ENCODE measurements around the gene KCP. TPM values are rescaled to one million over a fixed set of nuclear protein-coding genes. Genes with fewer than 3 reads are reported as not detected.

Gene KCP
- total RNA-seq, 1 donor from 2014 or later = 0.20 TPM

GRCh38 chr7:128876978-128877755 is 33.3 kb downstream of the KCP start:
- intact Hi-C loops (cut with micrococcal nuclease) = no loop called here

DNA sequence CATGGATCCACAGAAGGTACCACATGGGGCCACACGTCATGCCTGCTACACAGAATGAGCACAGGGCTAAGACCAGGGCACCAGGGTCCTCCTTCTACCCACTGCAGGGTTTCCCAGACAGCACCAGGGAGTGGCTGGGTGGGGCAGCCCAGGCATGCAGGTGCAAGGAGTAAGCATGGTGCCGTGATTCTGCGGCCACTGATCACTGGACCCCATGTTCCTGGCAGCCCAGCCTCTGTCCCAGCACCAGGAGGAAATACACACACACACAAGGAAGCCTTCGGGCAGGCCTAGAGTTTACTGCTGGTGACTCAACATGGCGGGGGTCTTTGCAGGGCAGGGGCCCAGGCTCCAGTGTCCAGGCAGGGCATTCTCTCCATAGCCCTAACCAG is 33.9 kb downstream of the KCP start:
- intact Hi-C loops (cut with micrococcal nuclease) = no loop called here

- intact Hi-C loops (cut with micrococcal nuclease) = no loop called here
These were observed 34.4 kb downstream of the KCP start for GRCh38 chr7:128876127-128876526.

DNA sequence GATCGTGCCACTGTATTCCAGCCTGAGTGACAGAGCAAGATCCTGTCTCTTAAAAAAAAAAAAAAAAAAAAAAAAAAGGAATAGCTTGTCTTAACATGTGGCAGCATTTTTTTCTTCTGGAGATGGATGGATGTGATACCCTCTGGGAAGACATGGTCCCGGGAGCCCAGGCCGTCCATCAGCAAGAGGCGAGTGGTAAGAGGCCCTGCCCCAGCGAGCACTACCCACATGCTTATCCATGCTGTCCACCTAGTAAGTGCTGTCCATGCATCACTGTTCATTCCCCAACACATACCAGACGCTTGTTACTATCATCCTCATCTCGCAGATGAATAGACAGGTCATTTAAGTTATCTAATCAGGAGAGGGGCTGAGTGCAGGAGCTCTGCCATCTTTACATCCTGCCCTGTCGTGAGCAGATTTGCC is 35.0 kb downstream of the KCP start:
- intact Hi-C loops (cut with micrococcal nuclease) = no loop called here

GRCh38 chr7:128874140-128875031 is 36.1 kb downstream of the KCP start:
- intact Hi-C loops (cut with micrococcal nuclease) = no loop called here

DNA sequence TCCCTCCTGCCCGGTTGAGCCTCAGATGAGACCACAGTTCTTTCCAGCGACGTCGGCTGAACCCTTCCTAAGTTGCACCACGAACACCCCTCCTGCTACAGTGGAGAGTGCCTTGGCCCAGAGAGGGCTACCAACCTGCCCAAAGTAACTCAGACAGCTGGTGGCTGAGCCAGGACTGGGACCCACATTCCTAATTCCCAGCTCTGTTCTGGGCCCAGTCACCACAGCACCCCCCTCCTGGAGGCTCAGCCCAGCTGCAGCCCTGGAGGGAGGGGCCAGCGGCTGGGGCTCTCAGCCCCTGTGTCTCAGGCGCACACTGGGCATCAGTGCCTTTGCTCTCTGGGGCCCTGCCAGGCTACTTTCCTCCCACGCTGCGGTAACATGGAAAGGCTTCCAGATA is 37.3 kb downstream of the KCP start:
- intact Hi-C loops (cut with micrococcal nuclease) = no loop called here

DNA sequence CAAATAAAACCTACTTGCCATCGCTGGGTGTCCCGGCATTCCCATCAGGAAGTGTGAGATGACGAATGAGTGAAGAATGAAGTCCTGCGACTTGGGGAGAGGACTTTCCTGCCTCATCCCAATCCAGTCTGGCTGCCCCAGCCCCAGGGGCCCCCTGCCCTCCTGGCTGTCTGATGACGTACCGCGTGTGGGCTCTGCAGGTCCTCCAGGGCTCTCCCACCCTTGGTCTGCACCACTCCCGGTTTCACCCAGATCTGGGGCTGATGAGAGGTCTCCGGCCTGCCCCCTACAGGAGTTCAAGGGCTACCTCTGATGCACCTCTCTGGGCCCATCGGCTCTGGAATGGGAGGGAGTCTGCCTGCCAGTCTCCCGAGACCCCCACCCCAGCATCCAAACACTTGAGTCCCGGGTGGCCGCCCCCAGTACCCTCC is 38.1 kb downstream of the KCP start:
- intact Hi-C loops (cut with micrococcal nuclease) = no loop called here

- intact Hi-C loops (cut with micrococcal nuclease) = no loop called here
These were observed 39.5 kb downstream of the KCP start for GRCh38 chr7:128871050-128871449.

DNA sequence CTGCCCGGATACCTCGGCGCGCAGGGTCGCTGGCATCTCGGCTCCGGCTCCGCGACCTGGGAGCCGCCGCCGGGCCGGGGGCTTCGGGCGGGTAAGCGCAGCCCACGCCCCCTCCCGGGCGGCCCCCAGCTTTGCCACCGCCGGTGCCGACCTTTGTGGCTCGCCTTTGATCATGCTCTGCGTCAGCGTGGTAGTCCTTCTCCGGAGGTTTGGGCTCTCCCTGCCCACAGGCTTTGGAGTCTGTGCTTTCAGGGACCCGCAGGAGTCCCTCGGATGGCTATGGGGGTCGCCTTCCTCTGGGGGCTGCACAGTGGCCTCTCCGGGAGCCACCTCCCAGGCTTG is 40.6 kb downstream of the KCP start:
- intact Hi-C loops (cut with micrococcal nuclease) = loop anchor here (1.0 kb wide), 1 partner anchor 131 kb away; the partner anchor contains the start of gene CALU

GRCh38 chr7:128869138-128869943 is 41.2 kb downstream of the KCP start:
- intact Hi-C loops (cut with micrococcal nuclease) = loop anchor here (1.0 kb wide), 1 partner anchor 130 kb away; the partner anchor contains the start of gene CALU

DNA sequence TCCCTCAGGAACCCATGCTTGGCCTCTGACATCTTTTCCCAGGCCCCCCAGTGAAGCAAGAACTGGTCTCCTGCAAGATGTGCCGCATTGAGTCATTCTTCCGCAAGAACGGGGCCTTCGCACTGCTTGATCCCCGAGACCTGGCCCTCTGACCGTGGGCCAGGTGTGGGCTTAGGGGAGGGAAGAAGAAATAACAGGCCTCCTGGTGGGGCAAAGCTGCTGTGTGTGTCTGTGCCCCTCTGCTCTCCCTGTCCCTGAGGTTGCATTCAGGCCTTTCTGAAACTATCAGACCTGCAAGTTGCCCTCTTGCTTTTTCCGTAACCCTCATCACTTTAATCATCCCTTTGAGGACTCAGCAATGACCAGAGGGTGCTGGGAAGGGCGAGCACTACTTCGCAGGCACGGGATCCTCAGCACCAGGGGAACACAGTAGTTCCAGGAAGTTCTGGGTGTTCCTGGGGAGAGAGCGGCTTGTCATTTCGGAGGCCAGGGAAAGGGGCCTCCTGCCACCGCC is 41.8 kb downstream of the KCP start:
- intact Hi-C loops (cut with micrococcal nuclease) = loop anchor here (1.0 kb wide), 1 partner anchor 129 kb away; the partner anchor contains the start of gene CALU

DNA sequence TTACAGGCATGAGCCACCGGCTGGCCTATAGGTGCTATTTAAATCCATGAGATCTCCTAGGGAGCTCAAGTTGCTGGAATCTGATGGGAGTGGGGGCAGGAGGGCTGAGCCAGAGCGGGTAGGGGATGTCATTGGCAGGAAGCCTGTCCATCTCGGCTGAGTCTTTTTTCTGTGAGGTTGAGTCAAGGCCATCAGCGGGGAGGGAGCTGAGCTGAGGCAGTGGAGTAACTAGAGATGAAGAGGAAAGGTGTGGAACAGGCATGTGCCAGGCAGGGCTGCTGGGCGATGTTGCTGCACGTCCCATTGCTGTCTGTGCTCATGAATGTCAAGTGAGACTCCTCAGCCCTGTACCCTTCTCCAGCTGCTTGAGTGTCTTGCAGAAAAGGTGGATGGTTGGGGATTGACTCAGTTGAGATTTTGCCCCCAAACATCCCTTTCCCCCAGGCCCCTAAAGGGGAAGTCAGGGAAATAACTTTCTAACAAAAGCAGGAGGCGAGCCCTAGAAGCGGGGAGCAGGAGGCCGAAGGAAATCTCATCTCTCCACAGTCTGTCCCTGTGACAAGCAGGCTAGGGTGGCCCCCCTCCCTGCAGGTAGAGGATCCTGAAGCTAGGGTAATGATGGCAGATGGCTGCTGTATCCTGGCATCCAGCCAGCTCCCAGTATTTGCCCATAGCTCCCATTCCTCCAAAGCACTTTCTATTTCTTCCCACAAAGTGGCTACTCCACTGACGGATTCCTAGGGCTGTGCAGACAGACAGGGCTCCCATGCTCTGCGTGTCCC is 42.5 kb downstream of the KCP start:
- intact Hi-C loops (cut with micrococcal nuclease) = no loop called here

- intact Hi-C loops (cut with micrococcal nuclease) = no loop called here
These were observed 43.3 kb downstream of the KCP start for GRCh38 chr7:128867241-128867640.

DNA sequence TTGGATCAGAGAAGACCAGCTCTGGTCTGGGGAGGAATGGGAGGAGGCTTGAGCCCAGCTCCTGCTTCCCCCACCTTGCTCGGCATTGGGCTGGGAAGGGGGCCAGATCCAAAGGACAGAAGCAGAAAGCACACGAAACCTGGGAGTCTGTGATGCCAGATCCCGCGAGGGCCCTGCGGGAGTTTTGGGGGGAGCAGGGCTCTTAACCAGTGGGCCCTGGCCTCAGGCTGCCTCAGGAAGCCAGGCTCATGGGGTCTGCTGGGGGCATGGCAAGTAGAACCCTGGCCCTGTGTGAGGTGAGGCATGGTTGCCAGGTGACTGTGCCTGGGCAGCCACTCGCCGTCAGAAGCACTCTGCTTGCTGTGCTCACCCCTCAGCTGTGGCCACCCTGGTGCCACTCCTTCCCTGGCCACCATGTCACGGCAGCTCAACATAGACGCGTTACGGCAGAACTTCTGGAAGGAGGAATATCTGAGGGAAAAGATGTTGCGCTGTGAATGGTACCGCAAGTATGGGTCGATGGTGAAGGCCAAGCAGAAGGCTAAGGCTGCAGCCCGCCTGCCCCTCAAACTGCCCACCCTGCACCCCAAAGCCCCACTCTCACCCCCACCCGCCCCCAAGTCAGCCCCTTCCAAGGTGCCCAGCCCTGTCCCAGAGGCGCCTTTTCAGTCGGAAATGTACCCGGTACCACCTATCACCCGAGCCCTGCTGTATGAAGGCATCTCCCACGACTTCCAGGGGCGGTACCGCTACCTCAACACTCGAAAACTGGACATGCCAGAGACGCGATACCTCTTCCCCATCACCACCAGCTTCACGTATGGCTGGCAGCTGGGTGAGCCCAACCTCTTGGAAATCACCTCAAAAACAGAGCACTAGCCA is 44.3 kb downstream of the KCP start:
- intact Hi-C loops (cut with micrococcal nuclease) = no loop called here

DNA sequence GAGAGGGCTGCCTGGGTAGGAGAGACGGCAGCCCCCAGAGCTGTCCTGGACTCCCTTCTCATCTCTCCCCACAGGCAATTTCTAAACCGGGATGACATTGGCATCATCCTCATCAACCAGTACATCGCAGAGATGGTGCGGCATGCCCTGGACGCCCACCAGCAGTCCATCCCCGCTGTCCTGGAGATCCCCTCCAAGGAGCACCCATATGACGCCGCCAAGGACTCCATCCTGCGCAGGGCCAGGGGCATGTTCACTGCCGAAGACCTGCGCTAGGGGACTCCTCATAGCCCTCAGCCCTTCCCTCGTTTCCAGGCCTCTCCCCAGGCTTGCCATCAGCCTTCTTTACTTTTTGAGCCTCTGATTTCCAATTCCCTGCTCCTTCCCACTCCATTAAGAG is 45.2 kb downstream of the KCP start:
- intact Hi-C loops (cut with micrococcal nuclease) = no loop called here

DNA sequence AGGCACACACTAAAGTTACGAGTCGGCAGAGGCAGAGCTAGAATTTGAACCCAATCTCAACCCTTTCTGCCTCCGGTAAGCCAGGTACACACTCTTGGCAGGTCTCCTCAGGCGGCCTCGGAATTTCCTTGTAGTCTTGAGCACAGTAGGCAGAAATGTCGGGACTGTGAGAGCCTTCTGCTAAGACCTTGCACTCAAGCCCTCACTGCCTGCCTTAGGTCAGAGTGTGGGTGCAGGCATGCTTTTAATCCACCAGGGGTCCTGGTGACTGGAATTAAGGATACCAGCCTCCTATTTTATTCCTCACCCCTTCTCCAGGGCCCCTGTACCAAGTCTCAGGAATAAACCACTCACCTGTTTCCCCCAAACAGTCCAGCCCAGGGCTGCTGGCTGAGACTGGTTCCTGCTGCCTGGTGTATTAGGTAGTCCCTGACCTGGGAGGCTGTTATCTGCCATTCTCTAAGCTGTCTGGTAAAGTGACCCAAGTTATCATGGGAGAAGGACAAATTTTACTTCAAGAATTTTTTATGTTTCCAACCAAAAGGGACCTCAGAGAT is 47.0 kb downstream of the KCP start:
- intact Hi-C loops (cut with micrococcal nuclease) = loop anchor here (1.0 to 5.0 kb wide), 7 partner anchors 20 to 1276 kb away; partner anchors contain the start of genes ARF5, GCC1, HILPDA and SMKR1

GRCh38 chr7:128862571-128863432 is 47.7 kb downstream of the KCP start, which contains the start of gene ATP6V1F:
Gene ATP6V1F (plus strand): TSS chr7:128862856. CDS start chr7:128862905, 49 bp downstream.
- intact Hi-C loops (cut with micrococcal nuclease) = loop anchor here (1.0 to 5.0 kb wide), 19 partner anchors 20 to 1276 kb away; partner anchors contain the start of genes ARF5, CALU, CCDC136 and GCC1

Measured in T-helper 1 cell treated with Interleukin-12 subunit alpha and Interleukin-12 subunit beta and Interleukin-4 antibody, amounts not matched to agents 30 ng/mL and 1 ng/mL, for 36 hours (primary cell).